ENCODE measurements around the gene EIF5B. TPM values are rescaled to one million over a fixed set of nuclear protein-coding genes. Genes with fewer than 3 reads are reported as not detected.
"Not testable (repeated sequence)": the region's sequence is repeated elsewhere in the genome, so short reads cannot be mapped to it uniquely, and the experiment has no call there.

The EIF5B gene
- total RNA-seq = 10 to 100 TPM; 51.7 to 66.9 TPM
- long read RNA-seq, partial matches to known transcripts = 10 of 10 reads
- long read RNA-seq, other reads (novel, unspliced or antisense) = 0 of 10 reads

DNA sequence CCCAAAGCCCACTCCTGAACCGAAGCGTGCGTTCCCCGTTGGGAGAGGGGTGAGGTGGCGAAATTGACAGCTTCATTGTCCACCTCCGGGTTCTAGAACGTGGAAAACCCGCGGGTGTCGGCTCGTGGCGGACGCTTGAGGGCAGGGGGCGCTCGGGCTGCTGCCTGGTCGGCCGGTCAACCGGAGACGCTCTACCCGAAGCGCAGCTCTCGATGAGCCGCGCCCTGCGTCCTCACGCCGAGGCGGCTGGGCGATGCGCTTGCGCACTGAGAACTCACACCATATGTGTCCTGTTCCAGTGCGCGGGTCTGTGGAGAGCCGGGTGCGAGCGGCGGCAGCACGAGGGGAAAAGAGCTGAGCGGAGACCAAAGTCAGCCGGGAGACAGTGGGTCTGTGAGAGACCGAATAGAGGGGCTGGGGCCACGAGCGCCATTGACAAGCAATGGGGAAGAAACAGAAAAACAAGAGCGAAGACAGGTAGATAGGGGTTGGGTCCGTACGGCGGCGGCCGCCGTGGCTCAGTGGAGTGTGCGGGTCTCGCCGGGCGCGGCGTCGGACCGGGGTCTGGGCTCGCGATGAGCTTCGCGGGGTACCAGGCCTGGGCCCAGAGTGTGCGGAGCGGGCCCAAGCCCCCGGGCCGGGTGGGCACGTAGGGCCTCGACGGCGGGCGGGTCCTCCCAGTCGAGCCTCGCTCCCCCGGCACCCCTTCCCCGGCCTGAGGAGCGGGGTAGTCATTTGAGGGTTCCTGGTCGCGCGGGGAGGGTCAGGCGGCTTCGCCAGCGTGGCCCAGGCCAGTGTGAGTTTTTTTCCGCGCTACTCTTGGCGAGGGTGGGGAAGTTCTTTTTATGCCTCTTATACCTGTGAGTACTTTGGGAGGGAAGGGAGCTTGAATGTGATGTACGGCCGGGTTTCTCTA, at the start of gene EIF5B:
Gene EIF5B, plus strand, starts transcription at position 277 of the 916 bp plus-strand sequence. Its CDS starts 166 bp downstream, at position 443.
- DNase-seq (peak; percentile 98), ATAC-seq (peak; percentile 94 to 95)
- intact Hi-C loops (cut with DNase I) = loop anchor here in 1 of 2 donors (2.0 to 5.0 kb wide), 2 partner anchors 153 to 155 kb away; partner anchors contain the start of genes MITD1, MRPL30 and REV1

- ATAC-seq (no peak), DNase-seq (no peak)
- intact Hi-C loops (cut with DNase I) = no loop called here
Measured at GRCh38 chr2:99297994-99298393, 39.2 kb upstream of the EIF5B start.

DNA sequence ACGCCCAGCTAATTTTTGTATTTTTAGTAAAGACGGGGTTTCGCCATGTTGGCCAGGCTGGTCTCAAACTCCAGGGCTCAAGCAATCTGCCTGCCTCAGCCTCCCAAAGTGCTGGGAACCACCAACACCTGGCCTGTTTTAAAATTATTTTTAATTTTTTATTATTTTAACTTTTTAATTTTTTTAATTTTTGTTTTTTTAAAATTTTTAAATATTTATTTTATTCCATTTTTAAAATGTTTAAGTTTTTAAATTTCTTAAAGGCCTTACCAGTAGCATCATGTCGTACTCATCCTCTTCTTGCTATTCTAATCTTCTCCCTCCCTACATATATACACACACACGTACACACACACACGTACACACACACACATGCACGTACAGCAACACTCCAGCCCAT, 37.6 kb upstream of the EIF5B start:
- no peak for DNase-seq
- ATAC-seq = no peak
- intact Hi-C loops (cut with DNase I) = no loop called here

DNA sequence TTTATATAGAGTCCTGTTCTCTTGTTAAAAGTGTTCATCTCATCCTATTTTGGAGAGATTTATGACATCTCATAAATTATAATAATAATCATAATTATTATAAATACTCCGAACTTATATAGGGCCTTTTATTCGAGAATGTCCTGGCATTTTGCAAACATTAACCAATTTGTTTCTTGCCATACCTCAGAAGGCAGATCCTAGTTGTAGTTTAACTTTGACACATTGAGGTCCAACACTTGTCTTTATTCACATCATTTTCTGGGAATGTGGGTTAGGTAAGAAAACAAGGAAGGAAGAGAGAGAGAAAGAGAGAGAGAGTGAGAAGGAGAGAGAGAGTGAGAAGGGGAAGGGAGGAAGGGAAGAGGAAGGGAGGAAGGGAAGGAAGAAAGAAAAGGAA, 36.1 kb upstream of the EIF5B start, which contains the start of gene LYG1:
Gene LYG1, minus strand, starts transcription at position 101 of the 400 bp plus-strand sequence. CDS start 5,527 bp downstream, outside the sequence.
- intact Hi-C loops (cut with DNase I); DNase-seq; ATAC-seq: not testable (repeated sequence)

GRCh38 chr2:99317161-99317872, 19.9 kb upstream of the EIF5B start:
- intact Hi-C loops (cut with DNase I) = no loop called here
- DNase-seq (no peak), ATAC-seq (no peak)

- DNase-seq; ATAC-seq; intact Hi-C loops (cut with DNase I): not testable (repeated sequence)
Measured at GRCh38 chr2:99317873-99318200, 19.4 kb upstream of the EIF5B start.

DNA sequence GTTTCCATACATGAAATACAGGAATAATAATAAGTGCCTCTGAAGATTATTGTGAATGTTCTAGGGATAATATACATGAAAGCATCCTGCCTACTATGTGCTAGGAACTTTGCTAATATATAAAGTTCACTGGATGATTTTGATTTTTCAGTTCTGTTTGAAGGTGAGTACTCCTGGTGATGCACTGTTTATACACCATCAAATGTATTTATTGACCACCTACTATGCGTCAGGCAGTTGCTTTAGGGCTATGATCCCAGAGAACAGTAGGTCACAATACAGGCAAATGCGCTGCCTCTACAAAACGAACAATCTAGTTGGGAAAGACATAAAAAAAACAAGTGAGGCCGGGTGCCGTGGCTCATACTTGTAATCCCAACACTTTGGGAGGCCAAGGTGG, 11.8 kb upstream of the EIF5B start:
- ATAC-seq (no peak), DNase-seq (no peak)
- intact Hi-C loops (cut with DNase I) = no loop called here

DNA sequence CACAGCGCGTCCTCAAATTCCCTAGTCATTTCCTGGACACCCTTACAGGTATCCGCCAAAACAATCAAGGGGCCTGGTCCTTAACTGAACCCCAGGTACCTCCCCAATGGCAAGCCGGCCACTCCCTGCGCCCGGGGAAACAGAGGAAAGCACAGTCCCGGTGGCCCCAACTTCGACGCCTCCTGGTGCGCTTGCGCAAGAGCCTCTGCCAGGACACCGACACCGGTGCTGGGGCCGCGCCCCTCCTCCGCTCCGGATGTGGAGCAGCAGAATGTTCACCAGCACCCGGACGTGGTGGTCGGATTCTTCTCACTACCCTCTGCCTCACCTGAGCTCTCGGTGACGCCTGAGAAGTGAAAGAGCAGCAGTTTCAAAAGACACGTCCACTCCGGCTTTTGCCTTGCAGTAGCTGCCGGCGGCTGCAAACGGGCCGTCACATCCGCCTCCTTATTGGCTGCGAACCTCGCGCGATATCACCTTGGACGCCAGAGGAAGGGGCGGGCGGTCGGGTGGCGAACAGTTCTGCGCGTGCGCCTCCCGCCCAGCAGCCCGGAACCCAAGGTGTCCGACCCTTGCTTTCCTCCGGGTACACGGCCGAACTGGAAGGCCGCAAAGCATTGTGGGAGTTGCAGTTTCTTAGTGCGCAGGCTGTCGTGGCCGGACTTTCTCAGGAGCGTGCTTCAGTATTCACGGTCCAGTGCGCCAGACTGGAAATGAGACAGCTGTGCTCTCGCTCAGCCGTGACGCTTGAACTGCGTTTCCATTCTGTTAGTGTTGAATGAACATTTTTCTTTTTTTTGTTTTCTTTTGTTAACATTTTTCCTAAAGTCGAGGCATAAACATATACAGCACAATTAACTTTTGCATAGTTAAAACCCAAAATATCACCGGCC, 1.0 kb upstream of the EIF5B start, which contains the start of gene TXNDC9:
Gene TXNDC9, minus strand, starts transcription at position 423 of the 893 bp plus-strand sequence. CDS start 3,123 bp downstream, outside the sequence.
- DNase-seq = peak; percentile 99

GRCh38 chr2:99336804-99337112, 431 bp upstream of the EIF5B start:
- DNase-seq (no peak), ATAC-seq (no peak)

More for the DNA sequence above, 1.0 kb upstream of the EIF5B start, which contains the start of gene TXNDC9:
- intact Hi-C loops (cut with DNase I) = loop anchor here in 1 of 2 donors (2.0 to 5.0 kb wide), 2 partner anchors 154 to 155 kb away; partner anchors contain the start of genes MITD1, MRPL30 and REV1
- ATAC-seq = peak; percentile 94

DNA sequence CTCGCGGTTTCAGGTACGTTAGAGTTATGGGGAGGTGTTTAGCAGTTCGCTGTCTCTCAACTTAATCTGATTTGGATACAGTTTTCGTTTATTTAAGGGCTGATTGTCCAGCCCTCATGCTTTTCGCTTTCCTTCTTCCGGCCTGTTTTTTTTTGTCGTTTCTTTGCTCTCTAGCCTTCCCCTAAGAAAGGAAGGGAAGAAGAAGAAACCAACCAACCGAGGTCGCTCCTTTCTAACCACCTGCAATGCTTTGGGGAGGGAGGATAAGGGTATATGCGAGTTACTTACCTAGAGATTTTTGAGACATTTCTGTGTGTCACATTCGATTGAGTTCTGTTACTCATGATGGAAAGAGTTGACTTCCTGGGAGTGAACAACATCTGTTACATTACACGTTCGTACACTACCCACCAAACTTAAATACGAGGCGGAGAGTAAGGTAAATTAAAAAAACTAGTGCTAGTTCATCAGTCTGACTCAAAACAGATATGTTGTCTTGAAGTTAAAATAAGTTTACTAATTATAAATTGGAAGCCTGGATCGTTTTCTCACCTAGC, 918 bp downstream of the EIF5B start:
- no peak for ATAC-seq
- intact Hi-C loops (cut with DNase I) = loop anchor here in 1 of 2 donors (5.0 kb wide), 1 partner anchor 156 kb away; the partner anchor contains the start of genes MITD1 and MRPL30
- DNase-seq = no peak

More at GRCh38 chr2:99336804-99337112, 431 bp upstream of the EIF5B start:
- intact Hi-C loops (cut with DNase I) = loop anchor here in 1 of 2 donors (2.0 to 5.0 kb wide), 2 partner anchors 154 kb away; partner anchors contain the start of genes MITD1, MRPL30 and REV1

DNA sequence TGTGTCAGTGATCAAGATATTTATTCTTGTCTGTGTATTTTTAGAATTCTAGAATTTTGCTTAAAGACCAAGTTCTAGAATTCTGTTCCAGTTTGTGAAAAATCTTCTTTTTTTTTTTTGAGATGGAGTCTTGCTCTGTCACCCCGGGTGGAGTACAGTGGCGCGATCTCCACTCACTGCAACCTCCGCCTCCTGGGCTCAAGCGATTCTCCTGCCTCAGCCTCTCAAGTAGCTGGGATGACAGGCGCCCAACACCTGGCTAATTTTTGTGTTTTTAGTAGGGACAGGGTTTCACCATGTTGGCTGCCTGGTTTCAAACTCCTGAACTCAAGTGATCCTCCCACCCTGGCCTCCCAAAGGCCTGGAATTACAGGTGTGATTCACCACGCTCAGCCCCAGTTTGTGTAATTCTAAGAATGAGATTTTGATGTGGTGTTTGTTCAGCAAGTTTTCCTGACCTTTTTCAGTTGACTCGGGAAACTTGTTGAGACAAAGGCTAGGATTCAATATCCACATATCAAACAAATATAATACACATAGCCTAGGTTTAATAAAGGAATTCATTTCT, 3.6 kb downstream of the EIF5B start:
- no peak for DNase-seq
- no peak for ATAC-seq
- intact Hi-C loops (cut with DNase I) = loop anchor here in 1 of 2 donors (10.0 kb wide), 1 partner anchor 144 kb away; no protein-coding TSS in a partner anchor

DNA sequence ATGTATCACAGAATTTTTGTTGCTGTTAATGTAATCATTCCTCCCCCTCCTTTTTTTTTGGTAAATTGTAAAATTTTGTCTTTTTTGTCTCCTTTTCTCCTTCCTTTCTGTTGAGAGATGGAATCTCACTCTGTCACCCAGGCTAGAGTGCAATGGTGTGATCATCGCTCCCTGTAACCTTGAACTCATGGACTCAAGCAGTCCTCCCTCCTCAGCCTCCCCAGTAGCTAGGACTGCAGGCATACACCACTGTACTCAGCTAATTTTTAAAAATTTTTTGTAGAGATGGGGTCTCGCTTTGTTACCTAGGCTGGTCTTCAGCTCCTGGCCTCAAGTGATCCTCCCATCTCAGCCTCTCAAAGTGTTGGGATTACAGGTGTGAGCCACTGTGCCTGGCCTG, 5.3 kb downstream of the EIF5B start:
- no peak for DNase-seq
- ATAC-seq = no peak
- intact Hi-C loops (cut with DNase I) = loop anchor here in 1 of 2 donors (10.0 kb wide), 1 partner anchor 142 kb away; no protein-coding TSS in a partner anchor

GRCh38 chr2:99345446-99345845, 8.3 kb downstream of the EIF5B start:
- intact Hi-C loops (cut with DNase I) = loop anchor here in 1 of 2 donors (10.0 kb wide), 1 partner anchor 139 kb away; no protein-coding TSS in a partner anchor
- DNase-seq, ATAC-seq: not testable (repeated sequence)

DNA sequence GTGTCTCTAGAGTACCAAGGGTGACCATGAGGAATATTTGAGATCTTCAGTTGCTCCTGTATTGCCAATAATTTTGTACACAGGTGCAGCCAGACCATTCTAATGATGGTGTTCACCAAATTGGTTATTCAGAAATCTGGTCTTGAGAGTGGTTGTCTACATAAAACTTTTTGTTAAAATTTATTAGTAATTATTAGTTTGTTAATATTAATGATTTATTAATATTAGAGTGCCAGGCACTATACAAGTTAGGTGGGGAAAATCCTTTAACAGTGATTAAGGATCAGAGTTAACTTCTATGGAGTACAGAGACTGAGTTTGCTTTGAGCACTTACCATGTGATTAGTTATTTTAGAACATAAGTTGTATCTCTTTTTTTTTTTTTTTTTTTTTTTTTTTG, 9.0 kb downstream of the EIF5B start:
- DNase-seq = no peak
- ATAC-seq = no peak
- intact Hi-C loops (cut with DNase I) = loop anchor here in 1 of 2 donors (10.0 kb wide), 1 partner anchor 139 kb away; no protein-coding TSS in a partner anchor

DNA sequence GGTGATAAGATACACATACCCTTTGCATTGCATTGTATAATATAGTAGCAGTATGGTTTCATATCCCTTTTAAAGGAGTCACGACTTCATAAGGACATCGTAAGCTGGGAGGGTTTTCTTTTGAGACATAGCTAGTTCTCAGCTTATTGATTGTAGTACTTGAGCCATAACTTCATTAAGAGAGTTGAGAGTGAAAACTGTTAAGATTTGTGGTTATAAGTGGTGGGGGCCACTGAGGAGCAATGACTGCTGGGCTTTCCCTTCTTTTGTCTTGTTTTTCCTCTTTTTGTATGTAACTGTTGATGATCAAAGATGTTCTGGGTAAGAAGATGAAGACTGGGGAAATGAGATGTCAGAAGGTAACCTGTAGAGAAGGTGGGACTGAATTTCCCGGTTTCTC, 11.0 kb downstream of the EIF5B start:
- no peak for ATAC-seq
- intact Hi-C loops (cut with DNase I) = loop anchor here in 1 of 2 donors (10.0 kb wide), 1 partner anchor 137 kb away; no protein-coding TSS in a partner anchor
- no peak for DNase-seq

GRCh38 chr2:99350194-99350593, 13.0 kb downstream of the EIF5B start:
- ATAC-seq (no peak), DNase-seq (no peak)
- intact Hi-C loops (cut with DNase I) = no loop called here

DNA sequence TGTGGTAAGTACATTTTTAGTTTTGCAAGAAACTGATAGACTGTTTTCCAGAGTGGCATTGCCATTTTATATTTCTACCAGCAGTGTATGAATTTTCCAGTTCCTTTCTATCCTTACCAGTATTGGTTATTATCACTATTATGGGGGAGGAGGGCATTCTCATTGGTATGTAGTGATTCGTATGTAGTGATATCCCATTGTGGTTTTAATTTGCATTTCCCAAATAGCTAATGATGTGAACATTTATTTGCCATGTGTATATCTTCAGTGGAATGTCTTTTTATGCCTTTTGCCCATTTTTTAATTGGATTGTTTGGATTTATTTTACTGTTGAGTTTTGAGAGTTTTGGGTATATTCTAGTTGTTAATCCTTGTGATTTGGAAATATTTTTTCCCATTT, 16.9 kb downstream of the EIF5B start:
- ATAC-seq (no peak), DNase-seq (no peak)

More for the DNA sequence above, 16.9 kb downstream of the EIF5B start:
- intact Hi-C loops (cut with DNase I) = no loop called here
